B cell (primary cell): ENCODE results near the gene ACOT4. TPM values are rescaled to one million over a fixed set of nuclear protein-coding genes. Genes with fewer than 3 reads are reported as not detected.

Source experiments
- ATAC-seq: fragments of 200-7000 bp; cut with Tn5 transposase; one replicate; pipeline ENCODE4 v1.10.0; 2021; ENCODE audit warnings: low read depth, mild to moderate bottlenecking, moderate number of reproducible peaks, moderate library complexity
- CTCF ChIA-PET: fragments of 350-600 bp; sonication (Branson Sonifier 250); formaldehyde crosslinking; loops from one replicate; lab custom pipeline; 2021; ENCODE audit warnings: antibody characterized with exemption, inconsistent platforms; lab: Charles Lee
- POLR2A ChIA-PET: fragments of 350-600 bp; sonication (Branson Sonifier 250); formaldehyde crosslinking; loops from one replicate; lab custom pipeline; 2021; ENCODE audit warnings: antibody characterized with exemption; lab: Charles Lee
- DNase-seq: peaks from one replicate; pipeline ENCODE4 v3.0.0; 2013
- H2AFZ ChIP-seq: 2 replicates; pipeline ENCODE4 v1.6.1; 2012; ENCODE audit warnings: mild to moderate bottlenecking, low read depth, low read length; ENCODE audit not compliant: insufficient read depth, poor library complexity, severe bottlenecking
- H3K27ac ChIP-seq, 2 donors: 1 replicate in 1 of 2; 2 replicates in 1 of 2; pipeline ENCODE4 v1.5.1; 2012 to 2013; ENCODE audit warnings: low read length in 2 of 2, mild to moderate bottlenecking in 2 of 2, moderate library complexity in 1 of 2
- H3K27me3 ChIP-seq, 4 experiments: fragments of 200-600 bp in 1 of 4; sonication (generic) in 1 of 4; replicated peaks in 1 of 4; 1 replicate in 2 of 4; 2 replicates in 2 of 4; pipeline versions ENCODE4 v1.6.1 to v1.7.0; 2013 to 2016; ENCODE audit warnings: low read length in 3 of 4, mild to moderate bottlenecking in 2 of 4, mixed read lengths in 1 of 4, moderate library complexity in 1 of 4; ENCODE audit not compliant: insufficient read depth in 4 of 4, control insufficient read depth in 3 of 4; ENCODE audit errors: control extremely low read depth in 1 of 4
- H3K36me3 ChIP-seq, 2 experiments: replicated peaks in 1 of 2; 1 replicate in 1 of 2; 2 replicates in 1 of 2; pipeline versions ENCODE4 v1.6.1 to v1.7.1; 2013; ENCODE audit warnings: low read length in 1 of 2; ENCODE audit not compliant: insufficient read depth in 2 of 2, control insufficient read depth in 1 of 2; ENCODE audit errors: control extremely low read depth in 1 of 2, extremely low read depth in 1 of 2
- H3K4me1 ChIP-seq, 2 donors: fragments of 200-600 bp in 1 of 2; sonication (generic) in 1 of 2; 1 replicate in 1 of 2; 2 replicates in 1 of 2; pipeline versions ENCODE4 v1.5.1 to v1.6.1; 2013 to 2017; ENCODE audit warnings: low read length in 2 of 2; ENCODE audit not compliant: control insufficient read depth in 2 of 2, insufficient read depth in 2 of 2
- H3K4me2 ChIP-seq: replicated peaks from 2 replicates; pipeline ENCODE3; 2012; ENCODE audit warnings: mild to moderate bottlenecking, low read depth, low read length; ENCODE audit not compliant: poor library complexity, severe bottlenecking
- H3K4me3 ChIP-seq, 5 experiments: fragments of 200-600 bp in 1 of 5; sonication (generic) in 1 of 5; 1 replicate in 3 of 5; 2 replicates in 2 of 5; pipeline versions ENCODE4 v1.5.1 to v1.7.0; 2011 to 2016; ENCODE audit warnings: low read length in 4 of 5, mild to moderate bottlenecking in 4 of 5, low read depth in 2 of 5, control low read depth in 1 of 5, moderate library complexity in 1 of 5; ENCODE audit not compliant: insufficient read depth in 1 of 5; ENCODE audit errors: control extremely low read depth in 1 of 5, extremely low read depth in 1 of 5
- H3K79me2 ChIP-seq: fragments of 200-600 bp; sonication (generic); one replicate; pipeline ENCODE4 v1.6.0; 2016; ENCODE audit warnings: low read length; ENCODE audit not compliant: control insufficient read depth, insufficient read depth
- H3K9ac ChIP-seq: fragments of 200-600 bp; sonication (generic); 2 replicates; pipeline ENCODE4 v1.6.1; 2017; ENCODE audit warnings: mild to moderate bottlenecking, low read length, moderate library complexity
- H3K9me3 ChIP-seq, 3 donors: one replicate each; pipeline versions ENCODE4 v1.6.1 to v1.7.1; 2013; ENCODE audit warnings: low read length in 2 of 3; ENCODE audit not compliant: control insufficient read depth in 2 of 3, insufficient read depth in 1 of 3; ENCODE audit errors: control extremely low read depth in 1 of 3
- H4K20me1 ChIP-seq: 2 replicates; pipeline ENCODE4 v1.6.0; 2012; ENCODE audit warnings: mild to moderate bottlenecking, low read length; ENCODE audit not compliant: insufficient read depth, control insufficient read depth, poor library complexity, severe bottlenecking
- H3K27ac Mint-ChIP-seq: one replicate; pipeline ENCODE4 v1.8.0; 2021; ENCODE audit warnings: mixed read lengths
- H3K27me3 Mint-ChIP-seq: one replicate; pipeline ENCODE4 v1.8.0; 2021; ENCODE audit warnings: mixed read lengths
- H3K4me1 Mint-ChIP-seq: one replicate; pipeline ENCODE4 v1.8.0; 2021; ENCODE audit warnings: mixed read lengths
- H3K4me3 Mint-ChIP-seq: one replicate; pipeline ENCODE4 v1.8.0; 2021; ENCODE audit warnings: mixed read lengths
- H3K9me3 Mint-ChIP-seq: one replicate; pipeline ENCODE4 v1.8.0; 2022; ENCODE audit warnings: mixed read lengths; ENCODE audit not compliant: insufficient read depth
- EZH2 ChIP-seq: IDR thresholded peaks from 2 replicates; pipeline ENCODE4 v1.6.1; 2012; ENCODE audit warnings: borderline replicate concordance, low read depth, mild to moderate bottlenecking, moderate library complexity, low read length; ENCODE audit not compliant: insufficient read depth, poor library complexity, severe bottlenecking
- WGBS: methylation state at CpG from one replicate; pipeline ENCODE4 v1.1.5; 2013; ENCODE audit warnings: missing lambda C conversion rate; ENCODE audit not compliant: insufficient coverage; 5-methylcytosine and 5-hydroxymethylcytosine counted together
- intact Hi-C: fragments of 100-400 bp; cut with micrococcal nuclease; formaldehyde crosslinking; loops from one replicate; pipeline ENCODE4 v1.10.0; 2022
- polyA plus RNA-seq: library from polyadenylated mRNA; depleted of rRNA; stranded (reverse); fragments of >200 nt; gene quantifications from 2 replicates; pipeline ENCODE4 v1.2.3, GENCODE V29; 2012
- total RNA-seq, 2 donors: library from RNA; stranded (reverse); fragments of 120-200 nt in 1 of 2; gene quantifications; 1 replicate in 1 of 2; 2 replicates in 1 of 2; pipeline versions ENCODE4 v1.2.3 to v1.2.4, GENCODE V29; 2013 to 2022
- TF ChIP-seq, protein P1 (sequence below): fragments of 200-600 bp; IDR thresholded peaks from one replicate; pipeline ENCODE4 v1.8.0; 2022; ENCODE audit warnings: antibody characterized with exemption, mild to moderate bottlenecking

ACOT4 gene
- total and polyA plus RNA-seq, 2 donors (not counting 1 experiment from before 2014, with no cell fraction given): 0.19 to 0.42 TPM

DNA sequence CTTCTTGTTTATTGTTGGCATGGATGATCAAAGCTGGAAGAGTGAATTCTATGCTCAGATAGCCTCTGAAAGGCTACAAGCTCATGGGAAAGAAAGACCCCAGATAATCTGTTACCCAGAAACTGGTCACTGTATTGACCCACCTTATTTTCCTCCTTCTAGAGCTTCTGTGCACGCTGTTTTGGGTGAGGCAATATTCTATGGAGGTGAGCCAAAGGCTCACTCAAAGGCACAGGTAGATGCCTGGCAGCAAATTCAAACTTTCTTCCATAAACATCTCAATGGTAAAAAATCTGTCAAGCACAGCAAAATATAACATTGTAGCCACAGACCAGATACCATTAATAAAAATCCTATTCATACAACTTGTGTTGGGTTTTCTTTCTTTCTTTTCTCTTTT is 27.9 kb downstream of the ACOT4 start:
- Mint-ChIP-seq H3K27ac (no peak overlapping the region), H3K4me3 (no peak overlapping the region), H3K27me3 (peaks cover 3% of the 10 kb centered on the region), H3K9me3 (no peaks in the 10 kb centered on the region), H3K4me1 (no peaks in the 10 kb centered on the region)
- Histone ChIP-seq H4K20me1 (no peaks in the 10 kb centered on the region), H3K27me3 (no peaks in the 10 kb centered on the region), H3K27ac (no peak overlapping the region), H3K4me2 (no peak overlapping the region), H3K9me3 (no peaks in the 10 kb centered on the region), H2AFZ (no peak overlapping the region), H3K4me3 (no peak overlapping the region), H3K4me1 (no peaks in the 10 kb centered on the region), H3K36me3 (no peaks in the 10 kb centered on the region), H3K79me2 (no peaks in the 10 kb centered on the region), H3K9ac (no peak overlapping the region)
- ATAC-seq (no peak), DNase-seq (no peak)
- no CpG with 5 or more reads among the region's 1 CpG for WGBS
- CTCF ChIA-PET: no interaction called here
- POLR2A ChIA-PET: no interaction called here
- intact Hi-C loops: no loop called here
- TF ChIP-seq EZH2: no peak
- TF ChIP-seq, protein P1, sequence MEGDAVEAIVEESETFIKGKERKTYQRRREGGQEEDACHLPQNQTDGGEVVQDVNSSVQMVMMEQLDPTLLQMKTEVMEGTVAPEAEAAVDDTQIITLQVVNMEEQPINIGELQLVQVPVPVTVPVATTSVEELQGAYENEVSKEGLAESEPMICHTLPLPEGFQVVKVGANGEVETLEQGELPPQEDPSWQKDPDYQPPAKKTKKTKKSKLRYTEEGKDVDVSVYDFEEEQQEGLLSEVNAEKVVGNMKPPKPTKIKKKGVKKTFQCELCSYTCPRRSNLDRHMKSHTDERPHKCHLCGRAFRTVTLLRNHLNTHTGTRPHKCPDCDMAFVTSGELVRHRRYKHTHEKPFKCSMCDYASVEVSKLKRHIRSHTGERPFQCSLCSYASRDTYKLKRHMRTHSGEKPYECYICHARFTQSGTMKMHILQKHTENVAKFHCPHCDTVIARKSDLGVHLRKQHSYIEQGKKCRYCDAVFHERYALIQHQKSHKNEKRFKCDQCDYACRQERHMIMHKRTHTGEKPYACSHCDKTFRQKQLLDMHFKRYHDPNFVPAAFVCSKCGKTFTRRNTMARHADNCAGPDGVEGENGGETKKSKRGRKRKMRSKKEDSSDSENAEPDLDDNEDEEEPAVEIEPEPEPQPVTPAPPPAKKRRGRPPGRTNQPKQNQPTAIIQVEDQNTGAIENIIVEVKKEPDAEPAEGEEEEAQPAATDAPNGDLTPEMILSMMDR: no peak

DNA sequence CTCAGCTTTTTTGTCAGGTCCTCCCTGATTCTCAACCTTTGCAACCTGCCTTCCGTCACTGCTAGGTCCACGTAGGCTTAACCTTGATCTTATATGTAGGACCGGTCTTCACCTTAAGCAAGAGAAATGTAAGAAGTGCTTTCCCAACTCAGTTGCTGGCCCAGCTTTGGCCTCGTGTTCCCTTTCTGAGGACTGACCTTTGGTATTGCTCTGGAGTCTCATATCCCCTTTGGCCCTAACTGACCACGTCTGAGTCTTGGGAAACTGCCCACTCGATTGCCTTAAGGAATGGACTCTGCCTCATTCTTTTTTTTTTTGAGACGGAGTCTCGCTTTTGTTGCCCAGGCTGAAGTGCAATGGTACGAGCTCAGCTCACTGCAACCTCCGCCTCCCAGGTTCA is 28.6 kb downstream of the ACOT4 start:
- H3K27me3 Mint-ChIP-seq: peaks cover 3% of the 10 kb centered on the region
- H3K4me1 ChIP-seq: no peaks in the 10 kb centered on the region
- no peaks in the 10 kb centered on the region for H3K4me1 Mint-ChIP-seq
- intact Hi-C loops: no loop called here
- POLR2A ChIA-PET: no interaction called here
- no peaks in the 10 kb centered on the region for H3K9me3 ChIP-seq
- CTCF ChIA-PET: no interaction called here
- H2AFZ ChIP-seq: no peak overlapping the region
- no peak overlapping the region for H3K4me2 ChIP-seq
- H3K9ac ChIP-seq: no peak overlapping the region
- no peak overlapping the region for H3K4me3 Mint-ChIP-seq
- WGBS: 95% methylated on average over 10 of the region's 10 CpGs
- TF ChIP-seq, protein P1: no peak
- no peak for TF ChIP-seq EZH2
- ATAC-seq: no peak
- no peak overlapping the region for H3K4me3 ChIP-seq
- H3K27ac Mint-ChIP-seq: no peak overlapping the region
- no peaks in the 10 kb centered on the region for H3K79me2 ChIP-seq
- H4K20me1 ChIP-seq: no peaks in the 10 kb centered on the region
- DNase-seq: no peak
- H3K27ac ChIP-seq: no peak overlapping the region
- no peaks in the 10 kb centered on the region for H3K9me3 Mint-ChIP-seq
- H3K27me3 ChIP-seq: no peaks in the 10 kb centered on the region
- no peaks in the 10 kb centered on the region for H3K36me3 ChIP-seq
